Cardiac muscle cell (in vitro differentiated cells and primary cell): ENCODE measurements around the gene ZNF408. TPM values are rescaled to one million over a fixed set of nuclear protein-coding genes. Genes with fewer than 3 reads are reported as not detected.

Experiments used
- DNase-seq, 2 donors: peaks; one replicate each; pipeline versions ENCODE4 v3.0.0 to v3.0.0-alpha.2; 2010 to 2017; ENCODE audit warnings: low read depth in 1 of 2, low spot score in 1 of 2
- H3K27ac ChIP-seq: fragments of 200-600 bp; sonication (generic); 2 replicates; pipeline ENCODE4 v1.5.1; 2016
- H3K27me3 ChIP-seq: fragments of 200-600 bp; sonication (generic); 2 replicates; pipeline ENCODE4 v1.6.0; 2016; ENCODE audit warnings: control low read depth
- H3K36me3 ChIP-seq: fragments of 200-600 bp; sonication (generic); 2 replicates; pipeline ENCODE4 v1.5.1; 2016; ENCODE audit warnings: control low read depth
- H3K4me1 ChIP-seq: fragments of 200-600 bp; sonication (generic); 2 replicates; pipeline ENCODE4 v1.8.1; 2017; ENCODE audit warnings: low read depth, mild to moderate bottlenecking, mixed run types
- H3K4me3 ChIP-seq: fragments of 200-600 bp; sonication (generic); 2 replicates; pipeline ENCODE4 v1.5.1; 2016; ENCODE audit warnings: mild to moderate bottlenecking
- H3K9me3 ChIP-seq: fragments of 200-600 bp; sonication (generic); 2 replicates; pipeline ENCODE4 v1.5.1; 2017; ENCODE audit warnings: low read depth, mild to moderate bottlenecking, control low read depth
- polyA plus RNA-seq: library from polyadenylated mRNA; unstranded; fragments of >200 nt; fragmentation: Nextera tagmentation; extraction: Ambion mirVana; gene quantifications from 2 replicates; pipeline ENCODE4 v1.2.1, GENCODE V29; 2016
- total RNA-seq: library from RNA; depleted of rRNA; stranded (reverse); fragments of >200 nt; gene quantifications from 2 replicates; pipeline ENCODE4 v1.2.3, GENCODE V29; 2016
- TF ChIP-seq, protein P1 (sequence below): IDR thresholded peaks from 2 replicates; pipeline ENCODE4 v1.5.1; 2012; ENCODE audit warnings: low read depth, mild to moderate bottlenecking, low read length

The ZNF408 gene
- total and polyA plus RNA-seq, 2 experiments from 2014 or later, result 23.1 to 23.7 TPM

DNA sequence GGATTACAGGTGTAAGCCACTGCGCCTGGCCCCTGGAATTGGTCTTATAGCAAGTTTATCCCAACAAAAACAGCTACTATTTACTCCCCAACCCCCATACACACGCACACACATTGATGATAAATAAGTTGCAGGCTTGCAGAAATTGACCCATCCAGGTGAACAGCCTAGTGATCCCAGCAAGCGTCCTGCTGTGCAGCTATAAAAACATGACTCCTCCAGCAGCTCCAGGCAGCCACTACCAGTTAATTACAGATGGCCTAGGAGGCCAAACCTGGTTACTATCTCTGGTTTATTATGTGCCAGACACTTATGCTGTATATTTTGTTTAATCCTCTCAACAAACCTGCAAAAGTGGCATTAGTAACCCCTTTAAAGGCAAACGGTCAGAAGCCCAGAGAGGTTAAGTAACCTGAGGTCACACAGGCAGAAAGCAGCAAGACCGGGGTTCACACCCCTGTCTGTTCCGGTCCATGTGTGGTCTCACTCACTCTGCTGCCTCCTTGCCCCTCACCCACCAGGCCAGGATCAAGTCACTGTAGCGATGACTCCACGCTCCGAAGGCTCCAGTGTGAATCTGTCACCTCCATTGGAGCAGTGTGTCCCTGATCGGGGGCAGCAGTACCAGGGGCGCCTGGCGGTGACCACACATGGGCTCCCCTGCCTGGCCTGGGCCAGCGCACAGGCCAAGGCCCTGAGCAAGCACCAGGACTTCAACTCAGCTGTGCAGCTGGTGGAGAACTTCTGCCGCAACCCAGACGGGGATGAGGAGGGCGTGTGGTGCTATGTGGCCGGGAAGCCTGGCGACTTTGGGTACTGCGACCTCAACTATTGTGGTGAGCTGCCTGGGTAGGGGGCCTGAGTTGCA lies 24.7 kb downstream of the ZNF408 start:
- Histone ChIP-seq H3K4me1 (no peaks in the 10 kb centered on the region), H3K27me3 (no peaks in the 10 kb centered on the region), H3K4me3 (no peak overlapping the region), H3K27ac (no peak overlapping the region), H3K36me3 (no peaks in the 10 kb centered on the region), H3K9me3 (no peaks in the 10 kb centered on the region)
- TF ChIP-seq, protein P1, sequence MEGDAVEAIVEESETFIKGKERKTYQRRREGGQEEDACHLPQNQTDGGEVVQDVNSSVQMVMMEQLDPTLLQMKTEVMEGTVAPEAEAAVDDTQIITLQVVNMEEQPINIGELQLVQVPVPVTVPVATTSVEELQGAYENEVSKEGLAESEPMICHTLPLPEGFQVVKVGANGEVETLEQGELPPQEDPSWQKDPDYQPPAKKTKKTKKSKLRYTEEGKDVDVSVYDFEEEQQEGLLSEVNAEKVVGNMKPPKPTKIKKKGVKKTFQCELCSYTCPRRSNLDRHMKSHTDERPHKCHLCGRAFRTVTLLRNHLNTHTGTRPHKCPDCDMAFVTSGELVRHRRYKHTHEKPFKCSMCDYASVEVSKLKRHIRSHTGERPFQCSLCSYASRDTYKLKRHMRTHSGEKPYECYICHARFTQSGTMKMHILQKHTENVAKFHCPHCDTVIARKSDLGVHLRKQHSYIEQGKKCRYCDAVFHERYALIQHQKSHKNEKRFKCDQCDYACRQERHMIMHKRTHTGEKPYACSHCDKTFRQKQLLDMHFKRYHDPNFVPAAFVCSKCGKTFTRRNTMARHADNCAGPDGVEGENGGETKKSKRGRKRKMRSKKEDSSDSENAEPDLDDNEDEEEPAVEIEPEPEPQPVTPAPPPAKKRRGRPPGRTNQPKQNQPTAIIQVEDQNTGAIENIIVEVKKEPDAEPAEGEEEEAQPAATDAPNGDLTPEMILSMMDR, result no peak
- no peak for DNase-seq

DNA sequence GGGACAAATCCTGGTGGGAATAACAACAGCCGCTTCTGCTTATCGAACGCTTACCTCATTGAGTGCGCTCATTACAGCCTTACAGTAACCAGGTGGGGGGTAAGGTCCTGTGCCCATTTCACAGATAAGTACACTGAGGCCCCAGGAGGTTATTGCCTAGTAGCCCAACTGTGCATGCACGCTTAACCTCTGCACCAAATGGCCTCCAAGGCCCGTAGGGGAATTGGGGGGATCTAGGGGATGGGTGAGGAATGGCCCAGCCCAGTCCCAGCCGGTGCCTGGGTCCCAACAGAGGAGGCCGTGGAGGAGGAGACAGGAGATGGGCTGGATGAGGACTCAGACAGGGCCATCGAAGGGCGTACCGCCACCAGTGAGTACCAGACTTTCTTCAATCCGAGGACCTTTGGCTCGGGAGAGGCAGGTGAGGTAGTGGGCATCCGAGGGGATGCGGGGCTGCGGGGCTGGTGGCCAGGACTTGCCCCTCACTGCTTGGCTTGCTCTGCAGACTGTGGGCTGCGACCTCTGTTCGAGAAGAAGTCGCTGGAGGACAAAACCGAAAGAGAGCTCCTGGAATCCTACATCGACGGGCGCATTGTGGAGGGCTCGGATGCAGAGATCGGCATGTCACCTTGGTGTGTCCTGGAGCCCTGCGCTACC lies 25.5 kb downstream of the ZNF408 start:
- DNase-seq, result no peak

DNA sequence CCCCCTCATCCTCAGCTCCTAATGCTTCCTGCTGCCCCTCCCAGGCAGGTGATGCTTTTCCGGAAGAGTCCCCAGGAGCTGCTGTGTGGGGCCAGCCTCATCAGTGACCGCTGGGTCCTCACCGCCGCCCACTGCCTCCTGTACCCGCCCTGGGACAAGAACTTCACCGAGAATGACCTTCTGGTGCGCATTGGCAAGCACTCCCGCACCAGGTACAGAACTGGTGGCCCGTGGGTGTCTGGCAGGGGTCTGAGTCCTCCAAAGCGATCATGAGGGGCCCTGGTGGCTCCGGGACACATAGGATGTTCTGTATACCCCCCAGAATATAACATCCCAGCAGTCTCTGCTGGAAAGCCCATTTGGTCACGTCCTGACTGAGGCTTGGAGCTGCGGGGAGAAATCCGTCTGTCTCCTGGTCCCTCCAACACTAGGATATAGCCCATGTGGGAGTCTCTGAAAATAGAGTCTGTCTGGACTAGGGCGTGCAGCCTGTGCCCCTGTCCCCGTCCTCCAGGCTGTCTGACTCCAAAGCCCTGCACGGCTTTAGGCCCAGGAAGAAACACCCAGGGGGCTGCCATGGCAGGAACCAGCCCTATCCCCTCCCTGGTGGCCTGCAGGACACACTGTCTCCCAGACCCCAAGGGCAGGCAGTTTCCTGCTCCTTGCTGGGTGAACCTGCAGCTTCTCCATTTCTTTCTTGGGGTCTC lies 27.3 kb downstream of the ZNF408 start:
- Histone ChIP-seq H3K4me3 (no peak overlapping the region), H3K27ac (no peak overlapping the region), H3K27me3 (no peaks in the 10 kb centered on the region), H3K9me3 (no peaks in the 10 kb centered on the region), H3K36me3 (no peaks in the 10 kb centered on the region), H3K4me1 (no peaks in the 10 kb centered on the region)
- DNase-seq, result no peak
- TF ChIP-seq, protein P1, result no peak

More for the DNA sequence above, 25.5 kb downstream of the ZNF408 start:
- Histone ChIP-seq H3K36me3 (no peaks in the 10 kb centered on the region), H3K4me1 (no peaks in the 10 kb centered on the region), H3K27me3 (no peaks in the 10 kb centered on the region), H3K27ac (no peak overlapping the region), H3K4me3 (no peak overlapping the region), H3K9me3 (no peaks in the 10 kb centered on the region)
- TF ChIP-seq, protein P1, result no peak

DNA sequence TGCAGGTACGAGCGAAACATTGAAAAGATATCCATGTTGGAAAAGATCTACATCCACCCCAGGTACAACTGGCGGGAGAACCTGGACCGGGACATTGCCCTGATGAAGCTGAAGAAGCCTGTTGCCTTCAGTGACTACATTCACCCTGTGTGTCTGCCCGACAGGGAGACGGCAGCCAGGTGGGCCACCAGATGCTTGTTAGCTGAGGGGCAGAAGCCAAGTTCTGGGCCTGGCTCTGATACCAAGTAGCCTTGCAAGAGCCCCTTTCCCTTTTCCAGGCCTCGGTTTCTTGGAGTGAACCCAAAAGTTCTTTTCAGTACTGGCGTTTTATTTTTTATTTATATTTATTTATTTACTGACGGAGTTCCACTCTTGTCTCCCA lies 27.8 kb downstream of the ZNF408 start:
- TF ChIP-seq, protein P1, result no peak
- Histone ChIP-seq H3K9me3 (no peaks in the 10 kb centered on the region), H3K27ac (no peak overlapping the region), H3K36me3 (no peaks in the 10 kb centered on the region), H3K4me1 (no peaks in the 10 kb centered on the region), H3K27me3 (no peaks in the 10 kb centered on the region), H3K4me3 (no peak overlapping the region)
- DNase-seq, result no peak

DNA sequence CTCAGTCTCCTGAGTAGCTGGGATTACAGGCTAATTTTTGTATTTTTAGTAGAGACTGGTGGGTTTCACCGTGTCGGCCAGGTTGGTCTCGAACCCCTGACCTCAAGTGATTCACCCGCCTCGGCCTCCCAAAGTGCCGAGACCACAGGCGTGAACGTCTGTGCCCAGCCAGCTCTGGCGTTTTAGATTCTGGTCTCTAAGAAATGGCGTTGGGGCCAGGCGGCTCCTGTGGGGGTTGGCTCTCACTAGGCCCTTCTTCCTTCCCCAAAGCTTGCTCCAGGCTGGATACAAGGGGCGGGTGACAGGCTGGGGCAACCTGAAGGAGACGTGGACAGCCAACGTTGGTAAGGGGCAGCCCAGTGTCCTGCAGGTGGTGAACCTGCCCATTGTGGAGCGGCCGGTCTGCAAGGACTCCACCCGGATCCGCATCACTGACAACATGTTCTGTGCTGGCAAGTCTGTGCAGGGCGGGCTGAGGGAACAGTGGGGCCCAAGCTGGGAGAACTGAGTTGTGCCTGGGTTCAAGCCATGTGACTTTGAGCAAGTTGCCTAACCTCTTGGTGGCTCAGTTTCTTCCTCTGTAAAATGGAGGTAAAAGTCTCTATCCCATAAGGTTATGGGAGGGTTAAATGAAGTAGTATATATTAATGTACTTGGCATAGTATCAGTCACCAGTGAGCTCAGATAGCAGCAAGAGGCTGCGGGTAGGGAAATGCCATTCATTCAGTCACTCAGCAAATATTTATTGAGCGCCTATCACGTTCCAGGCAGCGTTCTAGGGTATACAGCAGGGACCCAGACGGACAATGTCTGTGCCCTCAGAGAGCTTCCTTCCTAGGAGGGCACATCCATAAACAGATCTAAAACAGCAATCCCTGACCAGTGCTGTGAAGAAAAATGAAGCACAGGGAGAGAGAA lies 28.5 kb downstream of the ZNF408 start:
- no peak for DNase-seq
- H3K36me3 ChIP-seq, result no peaks in the 10 kb centered on the region
- TF ChIP-seq, protein P1, result no peak
- H3K27me3 ChIP-seq, result no peaks in the 10 kb centered on the region
- H3K4me1 ChIP-seq, result no peaks in the 10 kb centered on the region
- H3K9me3 ChIP-seq, result no peaks in the 10 kb centered on the region
- H3K4me3 ChIP-seq, result no peak overlapping the region
- H3K27ac ChIP-seq, result no peak overlapping the region
